SH-SY5Y (cell line): ENCODE results near the gene CFAP65.

Experiments
- GATA2 ChIP-seq: IDR thresholded peaks from 2 replicates; pipeline ENCODE4 v1.6.1; 2011; ENCODE audit warnings: mild to moderate bottlenecking, low read depth, low read length
- GATA3 ChIP-seq: IDR thresholded peaks from 2 replicates; pipeline ENCODE4 v1.6.1; 2011; ENCODE audit warnings: low read depth, mild to moderate bottlenecking, low read length, moderate library complexity

The CFAP65 gene

DNA sequence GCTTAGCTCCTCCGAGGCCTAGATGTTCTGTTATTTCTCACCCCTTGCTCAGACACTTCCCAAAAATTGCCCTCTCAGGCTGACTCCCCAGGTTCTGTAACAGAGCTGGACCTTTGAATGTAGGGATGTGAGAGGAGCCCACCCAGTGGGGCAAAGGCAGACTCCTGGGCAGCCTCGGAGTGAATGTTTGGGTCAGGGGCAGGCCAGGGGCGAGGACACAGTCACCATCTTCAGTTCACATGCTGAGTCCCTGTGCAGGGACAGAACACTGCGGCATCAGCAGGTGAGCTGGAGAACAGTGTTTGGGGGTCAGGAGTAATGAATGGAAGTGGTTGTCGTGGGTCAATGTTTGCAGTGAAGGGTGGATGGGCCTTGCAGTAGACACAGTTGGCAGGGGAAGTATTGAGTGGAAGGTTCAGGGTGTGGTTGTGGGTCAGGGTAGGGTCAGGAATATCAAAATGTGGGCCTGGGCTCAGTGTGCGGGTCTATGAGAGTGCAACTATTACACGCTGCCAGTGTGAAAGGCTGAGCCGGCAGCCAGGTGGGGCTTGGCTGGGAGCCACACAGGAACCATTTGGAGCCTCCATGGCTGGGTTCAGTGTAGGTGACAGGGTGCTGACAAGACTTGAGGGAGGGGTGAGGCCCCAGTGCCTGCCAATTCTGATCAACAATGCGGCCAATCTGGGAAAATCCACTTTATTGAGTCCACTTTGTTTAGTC lies 15.0 kb upstream of the CFAP65 start:
- TF ChIP-seq GATA2 (no peak), GATA3 (no peak)

DNA sequence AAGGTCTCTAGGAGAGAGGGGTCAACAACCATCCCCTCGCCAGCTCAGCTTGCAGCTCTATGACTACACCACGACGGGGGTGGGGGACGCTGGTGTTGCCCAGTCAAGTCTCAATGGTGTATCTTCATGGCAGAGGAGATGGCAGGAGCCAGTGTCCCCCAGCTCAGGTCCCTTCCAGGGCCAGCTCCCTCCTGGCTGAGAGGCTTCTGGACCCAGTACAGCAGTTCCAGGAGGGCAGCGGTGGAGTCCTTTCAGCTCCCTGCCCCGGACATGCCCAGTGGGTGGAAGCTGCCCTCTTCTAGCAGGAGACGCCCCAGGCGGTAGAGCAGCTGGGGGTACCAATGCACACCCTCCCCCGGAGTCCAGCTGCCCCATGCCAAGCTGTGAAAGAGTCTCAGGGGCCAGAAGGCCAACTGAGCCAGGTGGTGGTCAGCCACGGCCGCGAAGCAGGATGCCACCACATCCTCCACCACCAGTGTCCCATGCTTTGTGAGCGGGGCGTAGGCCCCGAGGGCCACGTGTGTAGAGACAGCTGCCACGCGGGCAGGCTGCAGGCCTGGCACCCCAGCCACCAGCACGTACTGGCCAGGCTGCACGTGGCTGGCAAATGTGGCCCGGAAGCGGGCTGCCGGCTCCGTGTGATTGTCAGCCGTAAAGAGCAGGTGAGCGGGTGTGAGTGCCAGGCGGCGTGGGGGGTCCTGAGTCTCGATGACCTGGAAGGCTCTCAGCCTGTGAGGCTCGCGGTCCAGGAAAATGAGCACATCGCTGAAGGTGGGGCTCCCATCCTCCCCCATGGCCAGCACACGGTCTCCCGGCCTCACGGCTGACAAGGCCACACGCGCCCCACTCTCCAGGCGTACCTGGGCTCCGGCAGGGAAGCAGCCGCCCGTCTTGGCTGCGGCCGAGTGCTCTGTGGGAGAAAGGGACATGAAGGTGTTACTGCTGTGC lies 13.9 kb upstream of the CFAP65 start:
- TF ChIP-seq GATA2 = no peak
- no peak for TF ChIP-seq GATA3

DNA sequence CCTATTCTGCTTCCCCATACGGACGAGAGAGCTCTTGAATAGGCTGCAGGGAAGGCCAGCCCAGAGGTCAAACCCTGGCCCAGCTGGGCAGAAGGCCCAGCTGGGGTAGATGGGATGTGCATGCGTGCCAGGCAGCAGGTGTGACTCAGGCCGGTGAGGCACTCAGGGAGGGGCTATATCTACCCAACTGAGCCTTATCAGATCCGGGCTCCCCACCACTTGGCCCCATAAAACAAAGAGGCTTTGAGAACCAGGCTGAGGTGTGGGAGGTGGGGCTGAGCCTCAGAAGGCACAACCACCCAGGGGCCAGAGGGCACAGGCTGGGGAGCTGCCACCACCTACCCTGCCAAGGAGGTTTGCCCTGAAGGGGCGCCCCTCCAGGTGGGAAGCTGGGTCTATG lies 8.0 kb upstream of the CFAP65 start:
- TF ChIP-seq GATA3 (no peak), GATA2 (no peak)

DNA sequence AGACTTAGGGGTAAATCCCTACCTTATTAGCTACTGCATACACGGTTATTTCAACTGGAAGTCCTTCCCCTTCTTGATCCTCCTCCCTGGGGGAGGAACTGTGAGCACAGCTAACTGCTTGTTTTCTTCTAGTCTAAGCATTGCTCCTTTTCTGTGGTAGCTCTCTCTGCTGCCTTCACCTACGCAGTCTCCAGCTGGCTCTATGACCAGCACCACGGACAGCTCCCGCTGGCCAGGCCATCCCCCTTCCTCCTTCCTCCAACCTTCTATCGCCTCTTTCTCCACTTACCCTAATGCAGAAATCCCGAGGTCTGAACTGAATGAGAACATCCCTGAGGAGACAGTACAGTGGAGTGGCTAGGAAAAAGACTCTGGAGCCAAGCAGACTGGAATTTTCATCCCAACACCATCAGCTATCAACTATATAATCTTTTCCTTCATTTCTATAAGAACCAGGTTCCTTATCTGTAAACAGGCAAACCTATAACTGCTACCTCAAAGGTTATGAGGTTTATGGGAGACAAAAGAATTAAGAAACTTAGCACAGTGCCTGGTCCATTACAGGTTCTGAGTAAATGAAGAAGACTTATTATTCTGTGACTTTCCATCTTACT lies 4.7 kb upstream of the CFAP65 start:
- TF ChIP-seq GATA2 (no peak), GATA3 (no peak)

DNA sequence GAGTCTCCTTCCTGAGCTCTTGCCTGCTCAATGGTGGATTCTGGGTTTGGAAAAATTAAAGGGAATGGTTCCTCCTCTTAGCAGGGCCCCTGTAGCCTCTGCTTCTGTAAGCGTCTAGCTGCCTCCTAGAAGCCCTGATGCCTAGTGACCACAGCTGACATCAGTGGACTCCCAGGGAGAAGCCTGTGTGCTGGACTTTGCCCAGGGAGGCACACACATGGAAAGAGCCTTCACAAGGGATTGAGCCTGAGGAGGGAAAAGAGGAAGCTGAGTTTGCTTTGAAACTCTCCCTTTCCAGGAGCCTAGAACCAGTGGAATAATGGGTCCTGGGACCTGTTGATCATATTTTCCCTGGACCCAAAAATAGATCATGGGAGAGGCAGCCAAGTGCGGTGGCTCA lies 1.4 kb upstream of the CFAP65 start:
- TF ChIP-seq GATA2 (no peak), GATA3 (no peak)

DNA sequence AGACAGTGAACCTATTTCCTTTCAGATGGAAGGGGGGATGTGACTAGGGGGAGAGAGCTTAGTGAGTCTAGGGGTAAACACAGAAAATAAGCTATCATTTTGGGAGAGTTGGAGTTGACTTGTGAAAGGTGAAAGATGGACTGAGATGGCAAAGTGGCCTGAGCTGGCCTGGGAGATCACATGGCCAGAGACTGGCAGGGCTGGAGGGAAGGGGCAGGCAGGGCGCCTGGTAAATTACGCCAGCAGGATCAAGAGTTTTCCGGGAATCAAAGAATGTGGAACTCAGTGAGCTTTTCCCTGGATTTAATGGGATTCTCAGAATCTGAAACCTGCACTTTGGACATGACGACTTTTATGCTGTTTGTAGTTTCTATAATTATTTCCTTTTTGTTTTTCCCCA lies 841 bp upstream of the CFAP65 start:
- TF ChIP-seq GATA2 (no peak), GATA3 (no peak)

DNA sequence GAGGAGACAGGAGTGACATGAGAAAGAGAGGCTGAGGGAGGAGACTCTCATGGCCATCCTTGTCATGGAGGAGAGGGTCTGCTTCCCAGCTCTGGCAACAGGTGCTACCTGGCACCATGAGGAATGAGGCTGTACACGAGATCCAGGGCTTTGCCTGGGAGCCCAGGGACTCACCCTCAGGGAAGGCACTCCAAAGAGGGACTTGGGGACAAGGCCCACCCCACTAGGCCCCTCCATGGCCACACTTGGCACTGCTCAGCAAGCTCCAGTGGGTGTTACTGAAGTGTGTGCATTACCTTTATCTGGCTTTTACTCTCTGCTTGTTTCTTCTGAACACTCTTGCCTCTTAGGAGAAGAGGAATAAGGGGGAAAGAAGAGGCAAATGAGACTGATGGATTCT lies 2.7 kb downstream of the CFAP65 start:
- no peak for TF ChIP-seq GATA2
- no peak for TF ChIP-seq GATA3

DNA sequence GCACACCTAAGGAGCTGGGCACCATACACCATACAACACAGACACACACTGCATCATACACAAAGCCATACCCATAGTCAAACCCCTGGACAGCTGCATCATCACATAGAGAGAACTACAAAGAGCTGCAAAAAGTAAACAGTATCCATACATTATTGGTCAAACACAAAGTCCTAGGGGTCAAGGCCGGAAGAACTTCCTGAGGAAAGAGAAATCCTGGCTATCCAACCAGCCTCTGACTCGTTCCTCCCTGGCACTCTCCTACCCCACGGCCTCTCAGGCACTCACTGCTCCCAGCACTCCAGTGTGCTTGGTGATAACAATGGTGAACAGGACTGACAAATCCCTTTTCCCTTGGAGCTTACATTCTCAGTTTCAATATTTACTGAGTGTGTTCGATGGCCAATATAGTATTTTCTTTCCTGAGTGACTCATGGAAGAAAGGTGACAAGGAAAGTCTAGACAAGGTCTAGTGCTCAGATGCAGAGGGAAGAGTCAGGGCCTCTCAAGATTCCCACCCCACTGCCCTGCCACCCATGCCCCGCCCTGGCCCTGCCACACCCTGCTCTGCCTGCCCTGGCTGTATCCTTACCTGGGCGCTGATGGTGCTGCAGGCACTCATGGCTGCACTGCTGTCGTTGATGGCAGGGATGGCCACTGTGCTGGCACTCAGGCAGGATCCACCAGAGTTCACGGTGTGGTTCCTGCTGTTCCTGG lies 3.4 kb downstream of the CFAP65 start:
- TF ChIP-seq GATA3 (no peak), GATA2 (no peak)

DNA sequence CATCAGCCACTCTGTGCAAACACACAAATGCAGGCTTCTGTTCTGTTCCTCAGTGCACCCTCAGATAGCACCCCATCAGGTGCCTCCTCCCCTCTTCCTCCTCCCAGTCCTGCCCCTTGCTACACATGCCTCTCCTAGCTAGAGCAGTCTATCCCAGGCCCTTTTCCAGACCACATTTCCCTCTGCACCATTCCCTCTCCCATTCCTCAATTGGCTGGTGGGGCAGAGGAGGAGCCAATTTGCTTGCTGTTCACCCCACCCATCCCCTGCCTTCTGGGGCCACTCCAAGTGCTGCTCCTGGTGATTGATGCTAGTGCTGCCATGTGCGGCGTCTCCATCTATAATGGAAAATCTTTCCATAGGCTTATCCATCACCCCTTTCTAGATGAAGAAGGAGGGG lies 5.4 kb downstream of the CFAP65 start:
- TF ChIP-seq GATA2 = no peak
- no peak for TF ChIP-seq GATA3

DNA sequence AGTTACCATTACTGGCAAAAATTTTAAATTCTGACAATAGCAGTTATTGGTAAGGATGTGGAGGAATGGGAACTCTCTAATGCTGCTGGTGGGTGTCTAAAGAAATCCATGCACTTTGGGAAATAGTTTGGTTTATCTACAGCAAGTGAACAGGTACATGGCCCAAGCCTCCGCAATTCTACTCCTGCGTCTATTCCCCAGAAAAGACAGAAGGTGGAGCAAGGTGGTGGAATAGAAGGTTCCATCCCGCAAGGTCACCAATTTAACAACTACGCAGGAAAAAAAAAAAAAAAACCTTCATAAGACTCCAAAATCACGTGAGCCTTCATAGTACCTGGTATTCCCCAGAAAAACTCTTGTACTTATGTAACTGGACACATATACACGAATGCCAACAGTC lies 6.5 kb downstream of the CFAP65 start:
- TF ChIP-seq GATA2 (no peak), GATA3 (no peak)

DNA sequence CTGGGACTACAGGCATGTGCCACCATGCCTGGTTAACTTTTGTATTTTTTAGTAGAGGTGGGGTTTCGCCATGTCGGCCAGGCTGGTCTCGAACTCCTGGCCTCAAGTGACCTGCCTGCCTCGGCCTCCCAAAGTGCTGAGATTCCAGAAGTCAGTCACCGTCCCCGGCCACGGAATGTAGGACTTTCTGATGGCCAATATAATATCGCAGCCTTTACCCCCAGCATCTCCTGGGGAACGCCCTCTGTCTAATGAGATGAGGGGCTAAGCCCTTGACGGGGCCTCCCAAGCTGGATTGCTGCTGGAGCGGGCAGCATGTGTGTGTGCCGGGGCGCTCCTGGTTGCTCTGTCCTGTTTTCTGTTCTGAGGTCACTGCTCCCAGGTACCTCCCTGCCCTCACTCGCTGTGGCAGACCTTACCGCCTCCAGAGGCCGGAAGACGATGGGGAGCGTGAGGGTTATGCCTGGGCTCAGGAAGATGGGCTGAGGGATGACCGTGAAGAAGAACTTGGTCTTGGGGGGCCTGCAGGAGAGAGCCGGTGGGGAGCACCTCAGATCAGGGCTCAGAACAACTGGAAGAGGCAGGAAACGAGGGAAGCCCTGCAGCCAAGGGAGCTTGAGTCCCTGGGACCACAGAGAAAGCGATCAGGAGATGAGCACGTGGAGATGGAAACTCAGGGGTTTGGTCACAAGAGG lies 9.1 kb downstream of the CFAP65 start:
- no peak for TF ChIP-seq GATA3
- no peak for TF ChIP-seq GATA2

DNA sequence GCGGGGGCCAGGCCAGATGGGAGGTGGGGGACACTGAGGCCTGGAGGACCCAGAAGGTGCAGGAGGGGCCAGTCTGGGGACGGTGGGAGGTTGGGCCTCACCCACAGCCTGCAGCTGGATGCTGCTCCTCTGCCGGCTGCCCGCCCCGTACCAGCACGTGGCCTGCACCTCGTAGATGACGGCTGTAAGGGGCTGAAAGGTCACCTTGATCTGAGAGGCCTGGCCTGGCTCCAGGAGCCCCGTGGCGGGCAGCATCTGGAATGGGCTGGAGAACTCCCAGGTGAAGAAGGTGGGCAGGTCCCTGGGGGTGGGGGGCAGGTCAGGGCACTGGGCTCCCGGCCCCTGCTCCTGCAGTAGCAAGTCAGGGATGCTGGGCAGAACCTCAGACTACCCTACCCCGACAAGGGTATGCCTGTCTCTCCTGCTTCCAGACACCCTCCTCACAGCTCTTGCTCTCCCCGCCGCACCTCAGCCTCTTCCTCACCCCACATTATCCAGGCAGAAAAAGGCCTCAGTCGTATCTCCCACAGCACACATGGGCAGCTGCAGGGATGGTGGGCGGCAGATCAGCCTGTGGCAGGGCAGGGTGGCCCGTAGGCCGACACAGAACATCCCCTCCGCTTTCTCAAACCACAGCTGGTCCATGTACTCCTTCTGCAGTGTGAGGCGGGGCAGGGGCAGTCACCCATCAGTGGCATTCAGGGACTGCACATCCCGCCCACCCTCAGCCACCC lies 10.1 kb downstream of the CFAP65 start:
- TF ChIP-seq GATA3 (no peak), GATA2 (no peak)
